ENCODE measurements around the gene RRBP1.

GRCh38 chr20:17593902-17594301 is 88.1 kb downstream of the RRBP1 start:
- TF ChIP-seq CTCF (IDR thresholded peaks at IDR 0.05) (no peak), POLR2A (IDR thresholded peaks at IDR 0.05) (no peak)
